Measurements from ENCODE around the gene DDIT4. TPM values are rescaled to one million over a fixed set of nuclear protein-coding genes. Genes with fewer than 3 reads are reported as not detected.
"Not testable (repeated sequence)": the region's sequence is repeated elsewhere in the genome, so short reads cannot be mapped to it uniquely, and the experiment has no call there.

DDIT4 gene
- total and polyA plus RNA-seq, 3 donors from 2014 or later = 46.6 to 94.3 (median 69.6) TPM

GRCh38 chr10:72291019-72291532 is 17.4 kb downstream of the DDIT4 start:
- Histone ChIP-seq H3K9me3 (no peaks in the 10 kb centered on the region), H3K27ac (no peak overlapping the region), H3K36me3 (ENCODE audit: low read depth, missing control alignments) (no peaks in the 10 kb centered on the region), H3K4me1 (no peaks in the 10 kb centered on the region), H3K4me3 (no peak overlapping the region), H3K27me3 (no peaks in the 10 kb centered on the region)
- no peak for DNase-seq
- no peak for TF ChIP-seq CTCF (IDR thresholded peaks at IDR 0.05)
- no peak for TF ChIP-seq POLR2A (IDR thresholded peaks at IDR 0.05)
- WGBS, 2 donors = 92% methylated on average over 2 to 4 of the region's 4 CpGs
- intact Hi-C loops (cut with DNase I; ENCODE audit: low total_unique reads) = no loop called here

DNA sequence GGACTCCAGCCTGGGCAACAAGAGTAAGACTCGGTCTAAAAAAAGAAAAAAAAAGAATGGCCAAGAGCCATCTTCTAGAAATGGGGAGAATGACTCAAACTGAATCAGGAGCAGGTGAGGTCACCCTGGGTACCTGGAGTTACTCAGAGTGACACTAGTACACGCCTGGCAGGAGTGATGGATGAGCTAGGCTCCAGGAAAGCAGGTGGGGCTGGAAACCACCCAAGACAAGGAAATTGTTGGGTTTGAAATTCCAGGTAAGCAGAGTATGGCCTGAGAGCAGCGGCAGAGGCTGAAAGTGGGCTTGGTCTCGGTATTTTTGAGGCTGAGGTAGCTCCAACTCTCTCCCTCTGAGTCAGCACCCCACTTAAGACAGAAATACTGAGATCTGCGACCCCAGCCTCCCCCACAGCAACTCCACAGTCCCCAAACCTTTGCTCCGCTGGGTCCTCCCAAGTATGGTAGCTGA is 18.5 kb downstream of the DDIT4 start:
- Histone ChIP-seq H3K4me1 (peaks cover 5% of the 10 kb centered on the region), H3K27me3 (no peaks in the 10 kb centered on the region), H3K27ac (no peak overlapping the region), H3K4me3 (no peak overlapping the region), H3K9me3 (no peaks in the 10 kb centered on the region), H3K36me3 (ENCODE audit: low read depth, missing control alignments) (no peaks in the 10 kb centered on the region)
- DNase-seq = no peak
- 73 to 84% methylated on average over 6 of the region's 6 CpGs for WGBS, 2 donors
- intact Hi-C loops (cut with DNase I; ENCODE audit: low total_unique reads) = no loop called here
- no peak for TF ChIP-seq POLR2A (IDR thresholded peaks at IDR 0.05)
- no peak for TF ChIP-seq CTCF (IDR thresholded peaks at IDR 0.05)

GRCh38 chr10:72295330-72295910 is 21.7 kb downstream of the DDIT4 start:
- DNase-seq = no peak
- intact Hi-C loops (cut with DNase I; ENCODE audit: low total_unique reads) = no loop called here
- Histone ChIP-seq H3K4me3 (no peak overlapping the region), H3K27ac (no peak overlapping the region), H3K36me3 (ENCODE audit: low read depth, missing control alignments) (no peaks in the 10 kb centered on the region), H3K4me1 (peaks cover 16% of the 10 kb centered on the region), H3K9me3 (no peaks in the 10 kb centered on the region), H3K27me3 (no peaks in the 10 kb centered on the region)
- 80 to 83% methylated on average over 8 of the region's 8 CpGs for WGBS, 2 donors
- no peak for TF ChIP-seq POLR2A (IDR thresholded peaks at IDR 0.05)
- TF ChIP-seq CTCF (IDR thresholded peaks at IDR 0.05) = no peak

- H3K27me3 ChIP-seq; H3K36me3 ChIP-seq (ENCODE audit: low read depth, missing control alignments); intact Hi-C loops (cut with DNase I; ENCODE audit: low total_unique reads); H3K9me3 ChIP-seq; DNase-seq: not testable (repeated sequence)
- H3K4me3 ChIP-seq = peak overlapping the region; percentile 49 to 71
- WGBS, 2 donors = 43 to 45% methylated on average over 19 of the region's 19 CpGs
- H3K4me1 ChIP-seq = peaks cover 16% of the 10 kb centered on the region
- H3K27ac ChIP-seq = peak overlapping the region; percentile 83 to 87
Observed at GRCh38 chr10:72296829-72297280, 23.1 kb downstream of the DDIT4 start.

DNA sequence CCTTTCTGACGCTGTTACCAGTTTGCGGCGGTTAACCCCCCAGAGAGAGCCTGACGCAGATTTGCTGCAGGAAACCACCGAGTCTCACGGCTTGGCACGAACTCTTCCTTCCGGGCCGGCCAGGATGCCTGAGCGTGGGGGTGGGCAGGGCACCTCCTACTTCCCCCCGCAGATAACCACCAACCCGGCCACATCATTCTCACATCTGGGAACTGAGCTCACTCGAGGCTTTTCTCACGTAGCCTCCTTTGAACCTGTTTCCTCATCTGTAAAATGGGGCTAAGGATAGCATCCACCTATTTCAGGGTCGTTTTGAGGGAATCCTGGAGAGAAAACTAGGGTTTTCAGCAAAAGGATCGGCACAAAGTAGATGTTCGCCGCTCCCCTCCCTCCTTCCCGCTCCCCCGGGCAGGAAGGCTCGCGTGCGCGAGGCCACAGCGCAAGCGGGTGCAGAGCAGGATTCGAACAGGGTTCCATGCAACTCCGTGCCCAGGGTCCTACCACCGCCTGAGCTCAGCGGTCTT is 23.6 kb downstream of the DDIT4 start:
- no peaks in the 10 kb centered on the region for H3K9me3 ChIP-seq
- H3K4me1 ChIP-seq = peaks cover 16% of the 10 kb centered on the region
- WGBS, 2 donors = 0% methylated on average over 10 to 30 of the region's 30 CpGs
- H3K27ac ChIP-seq = peak overlapping the region; percentile 83 to 87
- H3K36me3 ChIP-seq (ENCODE audit: low read depth, missing control alignments) = no peaks in the 10 kb centered on the region
- no peaks in the 10 kb centered on the region for H3K27me3 ChIP-seq
- peak; percentile 86 for DNase-seq
- TF ChIP-seq POLR2A (IDR thresholded peaks at IDR 0.05) (no peak), CTCF (IDR thresholded peaks at IDR 0.05) (no peak)
- intact Hi-C loops (cut with DNase I; ENCODE audit: low total_unique reads) = no loop called here
- H3K4me3 ChIP-seq = peak overlapping the region; percentile 49 to 71

Measured in testis (tissue), 3 donors.